HepG2 (cell line): Measurements from ENCODE around the gene DYSF.

Experiments used
- CHD4 ChIP-seq: fragments of 200-600 bp; sonication (generic); IDR thresholded peaks from 2 replicates; pipeline ENCODE4 v1.7.0; 2017; ENCODE audit warnings: mild to moderate bottlenecking, low read length, borderline replicate concordance
- CTCF ChIP-seq: sonication (generic); formaldehyde crosslinking; IDR thresholded peaks from 2 replicates; pipeline ENCODE4 v1.5.0; 2020; ENCODE audit warnings: mild to moderate bottlenecking, missing genetic modification reagents, moderate library complexity
- E2F1 ChIP-seq: sonication (generic); formaldehyde crosslinking; IDR thresholded peaks from 2 replicates; pipeline ENCODE4 v1.5.0; 2020; ENCODE audit warnings: missing genetic modification reagents
- PRDM4 ChIP-seq: sonication (generic); formaldehyde crosslinking; IDR thresholded peaks from 2 replicates; pipeline ENCODE4 v1.9.0; 2021; ENCODE audit warnings: missing genetic modification reagents, borderline replicate concordance
- SP4 ChIP-seq: sonication (generic); formaldehyde crosslinking; IDR thresholded peaks from 2 replicates; pipeline ENCODE4 v1.8.1; 2023; ENCODE audit warnings: mild to moderate bottlenecking, missing genetic modification reagents
- TAF1 ChIP-seq: sonication (generic); formaldehyde crosslinking; IDR thresholded peaks from 2 replicates; pipeline ENCODE4 v1.4.0; 2020; ENCODE audit warnings: missing genetic modification reagents
- ZNF672 ChIP-seq: sonication (generic); formaldehyde crosslinking; IDR thresholded peaks from 2 replicates; pipeline ENCODE4 v1.8.1; 2022; ENCODE audit warnings: missing genetic modification reagents

- TF ChIP-seq CHD4 (no peak), CTCF (CRISPR knock-in tag) (no peak), E2F1 (no peak), SP4 (CRISPR knock-in tag) (no peak), PRDM4 (no peak), TAF1 (CRISPR knock-in tag) (no peak), ZNF672 (CRISPR knock-in tag) (no peak)
These were observed 246.8 kb downstream of the DYSF start for GRCh38 chr2:71700041-71700657.
